Right ventricle myocardium superior (tissue), 1 donor: ENCODE measurements around the gene SGCD. TPM values are rescaled to one million over a fixed set of nuclear protein-coding genes. Genes with fewer than 3 reads are reported as not detected.

ENCODE experiments used
- ATAC-seq: fragments of 200-7000 bp; cut with Tn5 transposase; one replicate; pipeline ENCODE4 v1.9.1; 2020; ENCODE audit warnings: mild to moderate bottlenecking; ENCODE audit not compliant: poor library complexity
- DNase-seq: peaks from one replicate; pipeline ENCODE4 v3.0.0-alpha.2; 2020
- intact Hi-C: fragments of 100-400 bp; cut with DNase I; formaldehyde crosslinking; loops from one replicate; pipeline ENCODE4 v1.11.2; 2022
- total RNA-seq: library from RNA; stranded (reverse); fragmentation: NEBNext Ultra II Directional; extraction: Animal tissue kit (Norgen Biotek cat#: 25700); gene quantifications from one replicate; pipeline ENCODE4 v1.2.1, GENCODE V29; 2021
- donor health status: DM: no; HTN: yes; CAD: no; lungs with severe emphysema.

The SGCD gene
- total RNA-seq, 1 donor from 2014 or later, result 81.5 TPM

GRCh38 chr5:156354571-156354970 lies 27.6 kb downstream of the SGCD start:
- DNase-seq (no peak), ATAC-seq (no peak)
- intact Hi-C loops, result no loop called here

- intact Hi-C loops, result no loop called here
- no peak for DNase-seq
- no peak for ATAC-seq
Observed at GRCh38 chr5:156356238-156356637, 29.3 kb downstream of the SGCD start.

GRCh38 chr5:156359476-156359875 lies 32.5 kb downstream of the SGCD start:
- intact Hi-C loops, result no loop called here
- ATAC-seq (no peak), DNase-seq (no peak)

GRCh38 chr5:156361436-156362109 lies 34.6 kb downstream of the SGCD start:
- DNase-seq (no peak), ATAC-seq (no peak)
- intact Hi-C loops, result no loop called here

GRCh38 chr5:156363861-156364260 lies 36.9 kb downstream of the SGCD start:
- DNase-seq (no peak), ATAC-seq (no peak)
- intact Hi-C loops, result no loop called here

- no peak for DNase-seq
- intact Hi-C loops, result no loop called here
Observed at GRCh38 chr5:156366521-156366920, 39.6 kb downstream of the SGCD start.

GRCh38 chr5:156367597-156367996 lies 40.6 kb downstream of the SGCD start:
- intact Hi-C loops, result no loop called here
- DNase-seq, result peak; percentile 33

More at GRCh38 chr5:156366521-156366920, 39.6 kb downstream of the SGCD start:
- ATAC-seq, result no peak

GRCh38 chr5:156375895-156376495 lies 49.0 kb downstream of the SGCD start:
- intact Hi-C loops, result no loop called here
- DNase-seq (no peak), ATAC-seq (no peak)

More at GRCh38 chr5:156367597-156367996, 40.6 kb downstream of the SGCD start:
- peak; percentile 63 for ATAC-seq

GRCh38 chr5:156376751-156377150 lies 49.8 kb downstream of the SGCD start:
- intact Hi-C loops, result no loop called here
- no peak for ATAC-seq
- DNase-seq, result no peak

GRCh38 chr5:156378159-156378558 lies 51.2 kb downstream of the SGCD start:
- intact Hi-C loops, result no loop called here

GRCh38 chr5:156379206-156379605 lies 52.2 kb downstream of the SGCD start:
- intact Hi-C loops, result no loop called here
- ATAC-seq, result no peak
- no peak for DNase-seq

More at GRCh38 chr5:156378159-156378558, 51.2 kb downstream of the SGCD start:
- ATAC-seq, result no peak
- DNase-seq, result no peak

GRCh38 chr5:156380848-156381247 lies 53.9 kb downstream of the SGCD start:
- intact Hi-C loops, result no loop called here

GRCh38 chr5:156383510-156384265 lies 56.7 kb downstream of the SGCD start:
- DNase-seq (no peak), ATAC-seq (peak; percentile 51)
- intact Hi-C loops, result no loop called here

More at GRCh38 chr5:156380848-156381247, 53.9 kb downstream of the SGCD start:
- DNase-seq (no peak), ATAC-seq (no peak)

- intact Hi-C loops, result no loop called here
- DNase-seq (no peak), ATAC-seq (no peak)
Observed at GRCh38 chr5:156385416-156385815, 58.5 kb downstream of the SGCD start.

- intact Hi-C loops, result no loop called here
- ATAC-seq (peak; percentile 10), DNase-seq (no peak)
Observed at GRCh38 chr5:156386976-156387375, 60.0 kb downstream of the SGCD start.

- ATAC-seq (no peak), DNase-seq (no peak)
- intact Hi-C loops, result no loop called here
Observed at GRCh38 chr5:156387391-156387790, 60.4 kb downstream of the SGCD start.

- intact Hi-C loops, result no loop called here
- no peak for DNase-seq
- ATAC-seq, result no peak
Observed at GRCh38 chr5:156388233-156388632, 61.3 kb downstream of the SGCD start.

- intact Hi-C loops, result no loop called here
- no peak for ATAC-seq
- DNase-seq, result no peak
Observed at GRCh38 chr5:156391139-156391538, 64.2 kb downstream of the SGCD start.

GRCh38 chr5:156393980-156394379 lies 67.0 kb downstream of the SGCD start:
- intact Hi-C loops, result no loop called here
- ATAC-seq, result peak; percentile 10
- DNase-seq, result no peak
